Activated B cell treated with CpG ODN at 0.5 μM for 24 hours (primary cell): ENCODE results near the gene CD320. TPM values are rescaled to one million over a fixed set of nuclear protein-coding genes. Genes with fewer than 3 reads are reported as not detected.

Experiments
- ATAC-seq: fragments of 200-7000 bp; cut with Tn5 transposase; one replicate; pipeline ENCODE4 v1.10.0; 2021; ENCODE audit warnings: low read depth, mild to moderate bottlenecking, moderate library complexity
- CTCF ChIA-PET: fragments of 350-600 bp; sonication (Branson Sonifier 250); formaldehyde crosslinking; loops from one replicate; lab custom pipeline; 2021; ENCODE audit warnings: antibody characterized with exemption; lab: Charles Lee
- POLR2A ChIA-PET: fragments of 350-600 bp; sonication (Branson Sonifier 250); formaldehyde crosslinking; loops from one replicate; lab custom pipeline; 2021; ENCODE audit warnings: antibody characterized with exemption; lab: Charles Lee
- DNase-seq: peaks from one replicate; pipeline ENCODE4 v3.0.0; 2022
- H3K27ac Mint-ChIP-seq: one replicate; pipeline ENCODE4 v1.8.0; 2020; ENCODE audit warnings: mixed read lengths
- H3K27me3 Mint-ChIP-seq: one replicate; pipeline ENCODE4 v1.8.0; 2021; ENCODE audit warnings: mixed read lengths
- H3K36me3 Mint-ChIP-seq: one replicate; pipeline ENCODE4 v1.8.0; 2021; ENCODE audit warnings: low read depth, mixed read lengths
- H3K4me1 Mint-ChIP-seq: one replicate; pipeline ENCODE4 v1.8.0; 2021; ENCODE audit warnings: mixed read lengths
- H3K4me3 Mint-ChIP-seq: one replicate; pipeline ENCODE4 v1.8.0; 2020; ENCODE audit warnings: mild to moderate bottlenecking, mixed read lengths
- H3K9me3 Mint-ChIP-seq: one replicate; pipeline ENCODE4 v1.8.0; 2020; ENCODE audit warnings: mixed read lengths
- intact Hi-C: fragments of 100-400 bp; cut with micrococcal nuclease; formaldehyde crosslinking; loops from one replicate; pipeline ENCODE4 v1.15.1; 2024
- total RNA-seq: library from RNA; stranded (reverse); gene quantifications from 2 replicates; pipeline ENCODE4 v1.2.3, GENCODE V29; 2022
- TF ChIP-seq, protein P1 (sequence below): fragments of 200-600 bp; IDR thresholded peaks from one replicate; pipeline ENCODE4 v1.8.0; 2022; ENCODE audit warnings: antibody characterized with exemption, mild to moderate bottlenecking

Gene CD320
- total RNA-seq, 1 donor from 2014 or later, result 24.6 TPM

DNA sequence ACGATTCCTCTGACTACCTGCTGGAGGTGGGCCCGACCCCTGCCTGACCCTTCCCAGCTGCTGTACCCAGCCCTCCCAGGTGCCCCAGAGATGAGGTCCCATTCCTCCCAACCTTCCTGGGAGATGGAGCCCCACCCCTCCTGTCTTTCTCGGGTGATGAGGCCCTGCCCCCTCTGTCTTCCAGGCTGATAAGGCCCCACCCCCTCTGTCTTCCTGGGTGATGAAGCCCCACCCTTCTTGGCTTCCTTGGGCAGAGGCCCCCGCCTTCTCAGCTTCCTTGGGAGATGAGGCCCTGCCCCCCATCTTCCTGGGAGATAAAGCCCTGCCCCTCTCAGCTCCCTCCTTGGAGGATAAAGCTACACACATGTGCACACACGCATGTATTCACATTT lies 51.1 kb downstream of the CD320 start:
- no peak for DNase-seq
- Mint-ChIP-seq H3K27ac (no peak overlapping the region), H3K4me3 (no peak overlapping the region), H3K9me3 (no peaks in the 10 kb centered on the region), H3K36me3 (peaks cover 68% of the 10 kb centered on the region), H3K4me1 (peaks cover 3% of the 10 kb centered on the region), H3K27me3 (no peaks in the 10 kb centered on the region)
- TF ChIP-seq, protein P1, sequence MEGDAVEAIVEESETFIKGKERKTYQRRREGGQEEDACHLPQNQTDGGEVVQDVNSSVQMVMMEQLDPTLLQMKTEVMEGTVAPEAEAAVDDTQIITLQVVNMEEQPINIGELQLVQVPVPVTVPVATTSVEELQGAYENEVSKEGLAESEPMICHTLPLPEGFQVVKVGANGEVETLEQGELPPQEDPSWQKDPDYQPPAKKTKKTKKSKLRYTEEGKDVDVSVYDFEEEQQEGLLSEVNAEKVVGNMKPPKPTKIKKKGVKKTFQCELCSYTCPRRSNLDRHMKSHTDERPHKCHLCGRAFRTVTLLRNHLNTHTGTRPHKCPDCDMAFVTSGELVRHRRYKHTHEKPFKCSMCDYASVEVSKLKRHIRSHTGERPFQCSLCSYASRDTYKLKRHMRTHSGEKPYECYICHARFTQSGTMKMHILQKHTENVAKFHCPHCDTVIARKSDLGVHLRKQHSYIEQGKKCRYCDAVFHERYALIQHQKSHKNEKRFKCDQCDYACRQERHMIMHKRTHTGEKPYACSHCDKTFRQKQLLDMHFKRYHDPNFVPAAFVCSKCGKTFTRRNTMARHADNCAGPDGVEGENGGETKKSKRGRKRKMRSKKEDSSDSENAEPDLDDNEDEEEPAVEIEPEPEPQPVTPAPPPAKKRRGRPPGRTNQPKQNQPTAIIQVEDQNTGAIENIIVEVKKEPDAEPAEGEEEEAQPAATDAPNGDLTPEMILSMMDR, result no peak
- POLR2A ChIA-PET, result interaction anchor here (0.6 kb wide), 1 partner anchor 229 kb away, joined by 6 read pairs; no protein-coding TSS in a partner anchor
- intact Hi-C loops, result no loop called here
- CTCF ChIA-PET, result interaction anchor here (1.6 kb wide), 1 partner anchor 313 kb away, joined by 4 read pairs; no protein-coding TSS in a partner anchor
- no peak for ATAC-seq

- ChIA-PET CTCF (interaction anchor here (1.1 to 1.6 kb wide), 2 partner anchors 97 to 312 kb away, joined by 3 to 4 read pairs; no protein-coding TSS in a partner anchor), POLR2A (interaction anchor here (0.6 kb wide), 1 partner anchor 229 kb away, joined by 6 read pairs; no protein-coding TSS in a partner anchor)
- Mint-ChIP-seq H3K4me3 (no peak overlapping the region), H3K36me3 (peaks cover 67% of the 10 kb centered on the region), H3K27ac (no peak overlapping the region), H3K27me3 (no peaks in the 10 kb centered on the region), H3K9me3 (no peaks in the 10 kb centered on the region), H3K4me1 (peaks cover 3% of the 10 kb centered on the region)
- DNase-seq (no peak), ATAC-seq (no peak)
- TF ChIP-seq, protein P1, result no peak
- intact Hi-C loops, result no loop called here
Observed at GRCh38 chr19:8256276-8257051, 51.7 kb downstream of the CD320 start.

GRCh38 chr19:8255426-8256125 lies 52.6 kb downstream of the CD320 start:
- peaks cover 71% of the 10 kb centered on the region for H3K36me3 Mint-ChIP-seq
- no peak overlapping the region for H3K27ac Mint-ChIP-seq
- H3K4me1 Mint-ChIP-seq, result peaks cover 3% of the 10 kb centered on the region
- DNase-seq (no peak), ATAC-seq (no peak)
- H3K4me3 Mint-ChIP-seq, result no peak overlapping the region
- CTCF ChIA-PET, result interaction anchor here (1.1 to 1.6 kb wide), 2 partner anchors 97 to 311 kb away, joined by 3 to 4 read pairs; no protein-coding TSS in a partner anchor
- H3K9me3 Mint-ChIP-seq, result no peaks in the 10 kb centered on the region
- TF ChIP-seq, protein P1, result no peak
- H3K27me3 Mint-ChIP-seq, result no peaks in the 10 kb centered on the region
- intact Hi-C loops, result no loop called here
- POLR2A ChIA-PET, result no interaction called here

- peaks cover 63% of the 10 kb centered on the region for H3K36me3 Mint-ChIP-seq
- H3K27me3 Mint-ChIP-seq, result no peaks in the 10 kb centered on the region
- H3K9me3 Mint-ChIP-seq, result no peaks in the 10 kb centered on the region
Observed at GRCh38 chr19:8254286-8255001, 53.7 kb downstream of the CD320 start.

More at GRCh38 chr19:8254286-8255001, 53.7 kb downstream of the CD320 start:
- POLR2A ChIA-PET, result interaction anchor here (0.5 to 1.1 kb wide), 3 partner anchors 74 to 96 kb away, joined by 3 to 5 read pairs (median 4); no protein-coding TSS in a partner anchor
- Mint-ChIP-seq H3K4me1 (peaks cover 3% of the 10 kb centered on the region), H3K27ac (no peak overlapping the region), H3K4me3 (no peak overlapping the region)
- ATAC-seq, result no peak
- intact Hi-C loops, result no loop called here
- DNase-seq, result no peak
- TF ChIP-seq, protein P1, result no peak
- CTCF ChIA-PET, result interaction anchor here (1.3 to 5.9 kb wide), 2 partner anchors 96 to 310 kb away, joined by 7 to 46 read pairs; no protein-coding TSS in a partner anchor
